Caco-2 (cell line): Measurements from ENCODE around the gene CRACR2A. TPM values are rescaled to one million over a fixed set of nuclear protein-coding genes. Genes with fewer than 3 reads are reported as not detected.

ENCODE experiments used
- BruUV-seq: library from RNA; stranded (reverse); fragments of 400-500 nt; replicated peaks from 2 replicates; lab custom pipeline; 2021; lab: Mats Ljungman, UMichigan
- CTCF ChIA-PET: fragments of 300-600 bp; sonication (Branson Sonifier 250); formaldehyde crosslinking; loops from one replicate; lab custom pipeline; 2022; ENCODE audit warnings: antibody characterized with exemption; lab: Charles Lee
- POLR2A ChIA-PET: fragments of 300-600 bp; sonication (Branson Sonifier 250); formaldehyde crosslinking; loops from one replicate; lab custom pipeline; 2022; ENCODE audit warnings: antibody characterized with exemption; lab: Charles Lee
- DNase-seq, 2 experiments: peaks; one replicate each; pipeline versions ENCODE4 v3.0.0 to v3.0.0-alpha.2; 2020 to 2022
- H3K27me3 ChIP-seq: replicated peaks from 2 replicates; pipeline ENCODE4 v1.6.0; 2011; ENCODE audit warnings: low read length; ENCODE audit not compliant: control insufficient read depth, insufficient read depth
- H3K36me3 ChIP-seq: 2 replicates; pipeline ENCODE4 v1.5.1; 2011; ENCODE audit warnings: low read length; ENCODE audit not compliant: control insufficient read depth, insufficient read depth
- H3K4me1 ChIP-seq: fragments of 250-450 bp; sonication (Bioruptor Pico); 2 replicates; pipeline ENCODE4 v1.5.1; 2020; ENCODE audit warnings: mild to moderate bottlenecking
- H3K4me3 ChIP-seq: 2 replicates; pipeline ENCODE4 v1.5.1; 2011; ENCODE audit warnings: low read depth, mild to moderate bottlenecking, control low read depth, low read length
- H3K9me3 ChIP-seq: fragments of 250-450 bp; sonication (Bioruptor Pico); 2 replicates; pipeline ENCODE4 v1.5.1; 2020; ENCODE audit warnings: mild to moderate bottlenecking, moderate library complexity
- H3K27ac Mint-ChIP-seq: one replicate; pipeline ENCODE4 v1.8.0; 2022; ENCODE audit warnings: mixed read lengths; ENCODE audit not compliant: unreplicated experiment
- H3K27me3 Mint-ChIP-seq: one replicate; pipeline ENCODE4 v1.8.0; 2022; ENCODE audit warnings: mixed read lengths; ENCODE audit not compliant: insufficient read depth, unreplicated experiment
- H3K36me3 Mint-ChIP-seq: one replicate; pipeline ENCODE4 v1.8.0; 2022; ENCODE audit warnings: mild to moderate bottlenecking, mixed read lengths; ENCODE audit not compliant: insufficient read depth, unreplicated experiment
- H3K4me1 Mint-ChIP-seq: one replicate; pipeline ENCODE4 v1.8.0; 2022; ENCODE audit warnings: low read depth, mixed read lengths; ENCODE audit not compliant: unreplicated experiment
- H3K4me3 Mint-ChIP-seq: one replicate; pipeline ENCODE4 v1.8.0; 2022; ENCODE audit warnings: mild to moderate bottlenecking, moderate library complexity, mixed read lengths; ENCODE audit not compliant: unreplicated experiment
- H3K9me3 Mint-ChIP-seq: one replicate; pipeline ENCODE4 v1.8.0; 2022; ENCODE audit warnings: mixed read lengths; ENCODE audit not compliant: unreplicated experiment
- intact Hi-C: fragments of 100-400 bp; cut with micrococcal nuclease; formaldehyde crosslinking; loops from one replicate; pipeline ENCODE4 v1.10.0; 2022; ENCODE audit not compliant: unreplicated experiment
- total RNA-seq: library from RNA; stranded (reverse); gene quantifications from 2 replicates; pipeline ENCODE4 v1.2.3, GENCODE V29; 2022
- TF ChIP-seq, protein P1 (sequence below), 2 experiments: fragments of 200-600 bp in 1 of 2; IDR thresholded peaks; 1 replicate in 1 of 2; 2 replicates in 1 of 2; pipeline versions ENCODE4 v1.5.1 to v1.8.0; 2011 to 2022; ENCODE audit warnings: antibody characterized with exemption in 1 of 2, control low read depth in 1 of 2, inconsistent platforms in 1 of 2, low read depth in 1 of 2, low read length in 1 of 2, mild to moderate bottlenecking in 1 of 2, moderate library complexity in 1 of 2; ENCODE audit not compliant: insufficient read depth in 1 of 2, severe bottlenecking in 1 of 2, unreplicated experiment in 1 of 2

Gene CRACR2A
- total RNA-seq, 1 experiment from 2014 or later, result 16.5 TPM

DNA sequence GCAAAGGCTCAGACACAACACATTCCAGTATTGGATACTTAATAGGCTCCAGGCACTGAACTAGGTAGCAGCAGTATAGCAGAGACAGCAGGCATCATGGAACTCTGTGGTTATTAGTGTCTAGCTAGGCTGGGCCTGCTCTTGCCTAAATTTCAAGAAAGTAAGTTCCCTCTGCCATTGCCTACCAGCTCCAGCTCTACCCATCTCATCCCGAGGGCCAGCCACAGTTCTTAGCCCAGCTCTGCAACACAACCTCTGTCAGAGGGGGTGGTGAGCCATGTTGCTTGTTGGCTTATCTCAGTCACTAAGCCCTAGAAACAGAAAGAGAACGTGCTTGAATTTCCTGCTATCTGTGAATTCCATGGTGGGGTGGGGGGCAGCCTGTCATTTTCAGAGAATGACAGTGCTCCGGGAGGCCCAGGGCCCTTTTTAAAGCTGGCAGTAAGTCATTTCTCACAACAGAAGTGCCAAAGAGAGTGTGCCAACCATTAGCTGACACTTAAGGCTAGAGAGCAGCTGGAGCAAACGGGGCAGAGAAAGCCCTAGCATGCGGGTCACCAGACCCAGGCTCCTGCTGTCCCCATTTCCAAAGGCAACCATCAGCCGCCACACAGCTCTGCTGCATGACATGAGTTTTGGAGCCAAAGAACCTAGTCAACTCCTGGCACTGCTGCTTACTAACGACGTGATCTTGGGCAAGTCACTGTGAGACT lies 156.1 kb downstream of the CRACR2A start:
- no TSS peak for BruUV-seq
- ChIA-PET CTCF (interaction anchor here (0.9 kb wide), 1 partner anchor 12 kb away, joined by 4 read pairs; no protein-coding TSS in a partner anchor), POLR2A (no interaction called here)
- H3K9me3 ChIP-seq, result no peaks in the 10 kb centered on the region
- no peaks in the 10 kb centered on the region for H3K4me1 ChIP-seq
- Mint-ChIP-seq H3K9me3 (no peaks in the 10 kb centered on the region), H3K4me1 (peaks cover 11% of the 10 kb centered on the region), H3K27me3 (peaks cover 14% of the 10 kb centered on the region), H3K4me3 (no peak overlapping the region), H3K27ac (no peak overlapping the region), H3K36me3 (no peaks in the 10 kb centered on the region)
- H3K27me3 ChIP-seq, result no peaks in the 10 kb centered on the region
- TF ChIP-seq, protein P1, sequence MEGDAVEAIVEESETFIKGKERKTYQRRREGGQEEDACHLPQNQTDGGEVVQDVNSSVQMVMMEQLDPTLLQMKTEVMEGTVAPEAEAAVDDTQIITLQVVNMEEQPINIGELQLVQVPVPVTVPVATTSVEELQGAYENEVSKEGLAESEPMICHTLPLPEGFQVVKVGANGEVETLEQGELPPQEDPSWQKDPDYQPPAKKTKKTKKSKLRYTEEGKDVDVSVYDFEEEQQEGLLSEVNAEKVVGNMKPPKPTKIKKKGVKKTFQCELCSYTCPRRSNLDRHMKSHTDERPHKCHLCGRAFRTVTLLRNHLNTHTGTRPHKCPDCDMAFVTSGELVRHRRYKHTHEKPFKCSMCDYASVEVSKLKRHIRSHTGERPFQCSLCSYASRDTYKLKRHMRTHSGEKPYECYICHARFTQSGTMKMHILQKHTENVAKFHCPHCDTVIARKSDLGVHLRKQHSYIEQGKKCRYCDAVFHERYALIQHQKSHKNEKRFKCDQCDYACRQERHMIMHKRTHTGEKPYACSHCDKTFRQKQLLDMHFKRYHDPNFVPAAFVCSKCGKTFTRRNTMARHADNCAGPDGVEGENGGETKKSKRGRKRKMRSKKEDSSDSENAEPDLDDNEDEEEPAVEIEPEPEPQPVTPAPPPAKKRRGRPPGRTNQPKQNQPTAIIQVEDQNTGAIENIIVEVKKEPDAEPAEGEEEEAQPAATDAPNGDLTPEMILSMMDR (IDR thresholded peaks at IDR 0.05; ENCODE audit: insufficient read depth in 1 of 2, low read depth in 1 of 2, low read length in 1 of 2, severe bottlenecking in 1 of 2, unreplicated experiment in 1 of 2), result no peak
- no peak for DNase-seq
- intact Hi-C loops, result no loop called here
- no peak overlapping the region for H3K4me3 ChIP-seq
- no peaks in the 10 kb centered on the region for H3K36me3 ChIP-seq

DNA sequence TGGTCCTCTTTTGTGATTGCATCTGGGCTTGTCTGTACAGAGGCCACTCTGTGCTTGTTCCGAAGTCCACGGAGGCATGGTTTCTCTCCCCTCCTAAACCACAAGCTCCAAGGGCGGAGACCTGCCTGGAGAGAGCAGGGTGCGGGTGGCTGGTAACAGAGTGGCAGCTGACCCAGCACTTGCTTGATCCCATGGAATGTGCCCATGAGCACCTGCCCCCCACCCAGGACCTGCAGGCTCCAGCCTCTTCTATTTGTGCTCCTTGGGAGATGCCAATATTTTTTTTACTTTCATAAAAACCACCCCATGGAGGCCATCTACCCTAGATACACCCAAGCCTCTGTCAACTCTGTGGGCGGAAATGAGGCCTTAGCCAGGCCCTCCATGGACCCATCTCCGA lies 157.2 kb downstream of the CRACR2A start:
- Mint-ChIP-seq H3K27me3 (peaks cover 7% of the 10 kb centered on the region), H3K4me3 (no peak overlapping the region), H3K9me3 (no peaks in the 10 kb centered on the region), H3K36me3 (no peaks in the 10 kb centered on the region), H3K27ac (no peak overlapping the region), H3K4me1 (peaks cover 11% of the 10 kb centered on the region)
- ChIA-PET POLR2A (no interaction called here), CTCF (no interaction called here)
- no TSS peak for BruUV-seq
- TF ChIP-seq, protein P1 (IDR thresholded peaks at IDR 0.05; ENCODE audit: insufficient read depth in 1 of 2, low read depth in 1 of 2, low read length in 1 of 2, severe bottlenecking in 1 of 2, unreplicated experiment in 1 of 2), result no peak
- DNase-seq, result no peak
- H3K27me3 ChIP-seq, result no peaks in the 10 kb centered on the region
- no peak overlapping the region for H3K4me3 ChIP-seq
- no peaks in the 10 kb centered on the region for H3K4me1 ChIP-seq
- intact Hi-C loops, result no loop called here
- no peaks in the 10 kb centered on the region for H3K36me3 ChIP-seq
- no peaks in the 10 kb centered on the region for H3K9me3 ChIP-seq

DNA sequence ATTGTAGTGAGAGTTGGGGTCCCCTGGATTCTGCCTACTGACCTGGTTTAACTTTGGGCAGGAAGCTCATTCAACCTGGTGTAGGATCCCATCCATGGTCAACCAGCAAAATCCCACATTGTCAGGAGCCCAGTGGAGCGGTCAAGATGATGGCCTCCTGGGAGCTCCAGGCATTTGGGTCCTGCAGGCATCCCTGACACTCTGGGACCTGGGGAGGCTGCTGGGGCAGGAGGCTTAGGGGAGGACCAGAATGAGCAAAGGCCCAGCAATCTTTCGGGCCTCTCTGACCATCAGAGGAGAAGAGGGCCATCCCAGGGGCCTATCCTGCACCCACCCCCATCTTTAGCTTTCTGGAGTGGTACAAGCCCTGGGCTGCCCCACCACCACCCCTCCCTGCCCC lies 157.9 kb downstream of the CRACR2A start:
- no TSS peak for BruUV-seq
- Mint-ChIP-seq H3K36me3 (no peaks in the 10 kb centered on the region), H3K27ac (no peak overlapping the region), H3K4me1 (peaks cover 11% of the 10 kb centered on the region), H3K27me3 (peaks cover 7% of the 10 kb centered on the region), H3K9me3 (no peaks in the 10 kb centered on the region), H3K4me3 (no peak overlapping the region)
- no peaks in the 10 kb centered on the region for H3K27me3 ChIP-seq
- POLR2A ChIA-PET, result no interaction called here
- no peaks in the 10 kb centered on the region for H3K9me3 ChIP-seq
- CTCF ChIA-PET, result no interaction called here
- intact Hi-C loops, result no loop called here
- TF ChIP-seq, protein P1 (IDR thresholded peaks at IDR 0.05; ENCODE audit: insufficient read depth in 1 of 2, low read depth in 1 of 2, low read length in 1 of 2, severe bottlenecking in 1 of 2, unreplicated experiment in 1 of 2), result no peak
- H3K4me3 ChIP-seq, result no peak overlapping the region
- DNase-seq, result no peak
- H3K4me1 ChIP-seq, result no peaks in the 10 kb centered on the region
- H3K36me3 ChIP-seq, result no peaks in the 10 kb centered on the region
